Chondrocyte (in vitro differentiated cells): ENCODE measurements around the gene ZBTB7B. TPM values are rescaled to one million over a fixed set of nuclear protein-coding genes. Genes with fewer than 3 reads are reported as not detected.

Experiments used
- DNase-seq: peaks from one replicate; pipeline ENCODE4 v3.0.0; 2021; ENCODE audit warnings: mixed read lengths, low spot score
- H3K27ac Mint-ChIP-seq: one replicate; pipeline ENCODE4 v1.8.0; 2021; ENCODE audit warnings: mild to moderate bottlenecking, moderate library complexity, mixed read lengths; ENCODE audit not compliant: unreplicated experiment
- H3K27me3 Mint-ChIP-seq: 2 replicates; pipeline ENCODE4 v1.8.0; 2021; ENCODE audit warnings: low read depth, mixed read lengths
- H3K36me3 Mint-ChIP-seq: 2 replicates; pipeline ENCODE4 v1.8.0; 2021; ENCODE audit warnings: low read depth, mixed read lengths
- H3K4me1 Mint-ChIP-seq: 2 replicates; pipeline ENCODE4 v1.8.0; 2021; ENCODE audit warnings: low read depth, mild to moderate bottlenecking, mixed read lengths
- H3K4me3 Mint-ChIP-seq: one replicate; pipeline ENCODE4 v1.8.0; 2021; ENCODE audit warnings: mild to moderate bottlenecking, moderate library complexity, mixed read lengths; ENCODE audit not compliant: unreplicated experiment
- H3K9me3 Mint-ChIP-seq: 2 replicates; pipeline ENCODE4 v1.8.0; 2021; ENCODE audit warnings: low read depth, mixed read lengths
- CTCF ChIP-seq: fragments of 200-600 bp; sonication (generic); IDR thresholded peaks from 2 replicates; pipeline ENCODE4 v1.5.0; 2021; ENCODE audit warnings: antibody characterized with exemption, mild to moderate bottlenecking, moderate library complexity
- total RNA-seq: library from RNA; stranded (reverse); gene quantifications from 3 replicates; pipeline ENCODE4 v1.2.1, GENCODE V29; 2021

ZBTB7B gene
- total RNA-seq, 1 donor from 2014 or later: 41.1 TPM

- H3K9me3 Mint-ChIP-seq: no peaks in the 10 kb centered on the region
- no peak for TF ChIP-seq CTCF
- peak; percentile 92 for DNase-seq
- H3K27ac Mint-ChIP-seq: no peak overlapping the region
- peaks cover 7% of the 10 kb centered on the region for H3K36me3 Mint-ChIP-seq
- no peaks in the 10 kb centered on the region for H3K27me3 Mint-ChIP-seq
- no peak overlapping the region for H3K4me3 Mint-ChIP-seq
- peaks cover 4% of the 10 kb centered on the region for H3K4me1 Mint-ChIP-seq
These were observed 12.3 kb upstream of the ZBTB7B start for GRCh38 chr1:154990276-154990675.

- no peak overlapping the region for H3K4me3 Mint-ChIP-seq
- H3K9me3 Mint-ChIP-seq: no peaks in the 10 kb centered on the region
- H3K4me1 Mint-ChIP-seq: peaks cover 6% of the 10 kb centered on the region
- no peaks in the 10 kb centered on the region for H3K27me3 Mint-ChIP-seq
- peak; percentile 59 for DNase-seq
- no peak overlapping the region for H3K27ac Mint-ChIP-seq
- TF ChIP-seq CTCF: peak; percentile 50
- peaks cover 7% of the 10 kb centered on the region for H3K36me3 Mint-ChIP-seq
These were observed 9.7 kb upstream of the ZBTB7B start for GRCh38 chr1:154992721-154993571.

GRCh38 chr1:154993572-154994268 is 8.9 kb upstream of the ZBTB7B start, which contains the start of gene LENEP:
Gene LENEP (plus strand): TSS chr1:154993586. CDS start chr1:154993608, 22 bp downstream.
- Mint-ChIP-seq H3K4me1 (peaks cover 7% of the 10 kb centered on the region), H3K4me3 (no peak within 1 kb of the TSS), H3K36me3 (peaks cover 5% of the 10 kb centered on the region), H3K27ac (no peak within 1 kb of the TSS), H3K27me3 (no peaks in the 10 kb centered on the region), H3K9me3 (no peaks in the 10 kb centered on the region)
- DNase-seq: peak; percentile 50
- no peak for TF ChIP-seq CTCF

- Mint-ChIP-seq H3K4me3 (no peak overlapping the region), H3K4me1 (peaks cover 12% of the 10 kb centered on the region), H3K27ac (no peak overlapping the region), H3K9me3 (no peaks in the 10 kb centered on the region), H3K36me3 (peaks cover 2% of the 10 kb centered on the region), H3K27me3 (no peaks in the 10 kb centered on the region)
- no peak for DNase-seq
- TF ChIP-seq CTCF: no peak
These were observed 8.4 kb upstream of the ZBTB7B start for GRCh38 chr1:154994269-154994587.

- Mint-ChIP-seq H3K4me1 (peaks cover 14% of the 10 kb centered on the region), H3K9me3 (no peaks in the 10 kb centered on the region), H3K27ac (no peak overlapping the region), H3K27me3 (no peaks in the 10 kb centered on the region), H3K36me3 (peaks cover 2% of the 10 kb centered on the region), H3K4me3 (no peak overlapping the region)
- peak; percentile 25 for DNase-seq
- TF ChIP-seq CTCF: no peak
These were observed 8.0 kb upstream of the ZBTB7B start for GRCh38 chr1:154994591-154994990.
